Neural cell (in vitro differentiated cells): Measurements from ENCODE around the gene MUC21.

ENCODE experiments used
- CTCF ChIP-seq: fragments of 450-650 bp; IDR thresholded peaks from 2 replicates; pipeline ENCODE4 v1.5.1; 2014; ENCODE audit warnings: antibody characterized with exemption, mild to moderate bottlenecking, moderate library complexity; ENCODE audit not compliant: poor library complexity, severe bottlenecking
- EP300 ChIP-seq: fragments of 450-650 bp; conservative IDR thresholded peaks from 2 replicates; pipeline ENCODE4 v1.6.1; 2014; ENCODE audit warnings: antibody characterized with exemption, mild to moderate bottlenecking, moderate library complexity; ENCODE audit not compliant: poor library complexity, severe bottlenecking
- EZH2 ChIP-seq: fragments of 200-600, 300-800 bp; shearing (Covaris generic), sonication (generic); IDR thresholded peaks from 2 replicates; pipeline ENCODE4 v1.6.1; 2014; ENCODE audit warnings: antibody characterized with exemption, low read length, borderline replicate concordance, mild to moderate bottlenecking; ENCODE audit not compliant: insufficient read depth, poor library complexity, severe bottlenecking
- MXI1 ChIP-seq: fragments of 450-650 bp; conservative IDR thresholded peaks from 2 replicates; pipeline ENCODE4 v1.6.1; 2014; ENCODE audit warnings: antibody characterized with exemption, mild to moderate bottlenecking; ENCODE audit not compliant: poor library complexity, severe bottlenecking
- POLR2AphosphoS5 ChIP-seq: IDR thresholded peaks from 2 replicates; pipeline ENCODE4 v1.6.1; 2012
- RAD21 ChIP-seq: fragments of 450-650 bp; conservative IDR thresholded peaks from 2 replicates; pipeline ENCODE4 v1.6.1; 2014; ENCODE audit warnings: antibody characterized with exemption, mild to moderate bottlenecking, moderate library complexity
- REST ChIP-seq: IDR thresholded peaks from 2 replicates; pipeline ENCODE4 v1.6.1; 2012; ENCODE audit warnings: borderline replicate concordance
- SMC3 ChIP-seq: fragments of 450-650 bp; conservative IDR thresholded peaks from 2 replicates; pipeline ENCODE4 v1.6.1; 2014; ENCODE audit warnings: antibody characterized with exemption, mild to moderate bottlenecking, moderate library complexity; ENCODE audit not compliant: poor library complexity

GRCh38 chr6:30966154-30966553, 17.4 kb upstream of the MUC21 start:
- TF ChIP-seq POLR2AphosphoS5 (no peak), SMC3 (no peak), EZH2 (no peak), CTCF (no peak), MXI1 (no peak), RAD21 (no peak), REST (no peak), EP300 (no peak)
